Duodenal mucosa (tissue), 2 donors: ENCODE data around the gene PRR29.

Experiments used
- H3K27ac ChIP-seq: one replicate; pipeline ENCODE4 v1.7.0; 2013; ENCODE audit warnings: low read depth, low read length
- H3K27me3 ChIP-seq, 2 donors: one replicate each; pipeline ENCODE4 v1.7.0; 2013; ENCODE audit warnings: low read length in 2 of 2, control low read depth in 1 of 2; ENCODE audit not compliant: insufficient read depth in 2 of 2, control insufficient read depth in 1 of 2
- H3K36me3 ChIP-seq, 2 donors: one replicate each; pipeline ENCODE4 v1.7.0; 2013; ENCODE audit warnings: low read length in 2 of 2, control low read depth in 1 of 2; ENCODE audit not compliant: insufficient read depth in 2 of 2, control insufficient read depth in 1 of 2
- H3K4me1 ChIP-seq, 2 donors: one replicate each; pipeline ENCODE4 v1.7.0; 2013; ENCODE audit warnings: low read length in 2 of 2, control low read depth in 1 of 2; ENCODE audit not compliant: insufficient read depth in 2 of 2, control insufficient read depth in 1 of 2
- H3K4me3 ChIP-seq, 2 donors: one replicate each; pipeline ENCODE4 v1.7.0; 2013; ENCODE audit warnings: low read length in 2 of 2, low read depth in 1 of 2
- H3K9ac ChIP-seq, 2 donors: one replicate each; pipeline ENCODE4 v1.7.0; 2013; ENCODE audit warnings: low read length in 2 of 2, low read depth in 1 of 2
- H3K9me3 ChIP-seq, 2 donors: one replicate each; pipeline ENCODE4 v1.7.0; 2013; ENCODE audit warnings: low read length in 2 of 2, control low read depth in 1 of 2; ENCODE audit not compliant: control insufficient read depth in 1 of 2

The PRR29 gene

DNA sequence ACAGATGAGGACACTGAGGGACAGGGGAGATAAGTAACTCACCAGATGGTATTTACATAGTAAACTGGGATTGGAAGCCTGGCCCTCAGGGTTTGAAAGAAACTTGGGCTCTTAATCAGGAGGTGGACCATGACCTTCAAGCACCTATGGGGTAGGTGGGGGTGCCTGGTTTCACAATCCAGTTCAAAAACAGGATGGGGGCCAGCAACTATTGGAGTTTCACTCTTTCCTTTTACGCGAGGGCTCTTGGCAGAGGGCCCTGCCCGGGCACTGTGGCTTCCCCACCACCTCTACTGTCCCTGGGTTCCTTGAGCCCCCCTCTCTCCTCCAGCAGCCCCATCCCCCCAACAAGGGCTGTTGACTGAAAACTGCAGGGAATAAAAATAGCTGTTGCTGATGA lies 11.3 kb upstream of the PRR29 start:
- no peaks in the 10 kb centered on the region for H3K36me3 ChIP-seq
- no peak overlapping the region for H3K27ac ChIP-seq
- H3K4me3 ChIP-seq = no peak overlapping the region
- H3K4me1 ChIP-seq = peaks cover 7 to 17% of the 10 kb centered on the region in 2 donors
- peaks cover 0 to 2% of the 10 kb centered on the region in 2 donors for H3K9me3 ChIP-seq
- peaks cover 1 to 13% of the 10 kb centered on the region in 2 donors for H3K27me3 ChIP-seq
- H3K9ac ChIP-seq = no peak overlapping the region

DNA sequence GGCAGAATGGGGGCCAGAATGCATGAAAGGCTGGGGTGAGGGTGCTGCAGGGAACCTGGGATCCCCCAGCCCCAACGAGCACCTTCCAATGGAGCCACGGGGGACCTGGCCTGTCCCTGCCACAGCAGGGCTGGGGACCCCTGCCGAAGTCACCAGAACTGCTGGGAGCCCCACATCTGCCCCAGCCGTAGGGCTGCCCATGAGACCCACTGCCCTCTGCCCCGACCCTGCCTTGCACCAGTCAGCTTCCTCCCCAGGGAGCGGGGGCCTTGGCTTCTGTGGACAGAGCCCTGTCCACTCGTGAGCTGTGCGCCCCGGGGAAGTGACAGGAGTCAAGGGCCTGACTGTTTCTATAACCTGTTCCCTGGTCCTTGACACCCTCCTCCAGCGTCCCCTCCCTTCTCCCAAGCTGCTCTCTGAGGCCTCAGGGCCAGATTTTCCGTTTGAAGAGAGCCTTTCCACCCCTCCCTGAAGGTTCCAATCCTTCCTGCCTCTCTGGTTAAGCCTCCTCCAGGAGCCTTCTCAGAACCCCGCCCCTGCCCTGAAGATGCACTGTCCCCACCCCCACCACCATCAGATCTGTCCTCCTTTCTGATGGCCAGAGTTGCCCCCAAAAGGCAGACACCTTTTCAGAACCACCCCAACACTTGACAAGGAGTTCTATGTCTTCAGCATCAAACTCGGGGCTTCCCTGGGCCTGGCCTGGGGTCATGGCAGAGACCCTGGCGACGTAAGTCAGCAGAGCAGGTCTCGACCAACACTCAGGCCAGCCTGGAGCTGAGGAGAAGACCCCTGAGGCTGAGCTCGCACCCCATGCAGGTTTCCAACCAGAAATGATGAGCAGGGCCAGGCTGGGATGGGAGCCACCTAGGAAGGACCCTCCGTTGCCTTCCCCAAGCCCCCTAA lies 10.7 kb upstream of the PRR29 start:
- H3K4me1 ChIP-seq = peaks cover 7 to 17% of the 10 kb centered on the region in 2 donors
- H3K9ac ChIP-seq = no peak overlapping the region
- H3K4me3 ChIP-seq = no peak overlapping the region
- H3K36me3 ChIP-seq = no peaks in the 10 kb centered on the region
- H3K9me3 ChIP-seq = no peaks in the 10 kb centered on the region
- H3K27me3 ChIP-seq = peaks cover 8 to 18% of the 10 kb centered on the region in 2 donors
- H3K27ac ChIP-seq = no peak overlapping the region

DNA sequence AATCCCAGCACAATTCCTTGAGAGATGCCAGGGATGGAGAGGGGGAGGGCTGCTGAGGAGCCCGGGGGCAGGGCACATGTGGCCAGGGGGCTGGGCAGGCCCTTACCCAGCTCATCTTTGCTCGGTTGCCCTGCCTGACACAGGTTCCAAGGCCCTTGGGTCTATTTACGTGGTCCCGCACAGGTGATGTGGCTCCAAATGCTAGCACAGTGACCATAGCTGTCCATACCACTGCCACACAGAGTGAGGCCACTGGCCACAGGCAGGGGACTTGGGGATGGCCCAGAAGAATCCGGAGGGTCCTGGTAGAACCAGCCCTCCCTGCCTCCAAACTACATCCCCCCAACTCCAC lies 10.0 kb upstream of the PRR29 start:
- no peak overlapping the region for H3K9ac ChIP-seq
- H3K9me3 ChIP-seq = no peaks in the 10 kb centered on the region
- H3K27ac ChIP-seq = no peak overlapping the region
- H3K27me3 ChIP-seq = peaks cover 10 to 22% of the 10 kb centered on the region in 2 donors
- H3K4me3 ChIP-seq = no peak overlapping the region
- H3K36me3 ChIP-seq = no peaks in the 10 kb centered on the region
- H3K4me1 ChIP-seq = peaks cover 7 to 17% of the 10 kb centered on the region in 2 donors

DNA sequence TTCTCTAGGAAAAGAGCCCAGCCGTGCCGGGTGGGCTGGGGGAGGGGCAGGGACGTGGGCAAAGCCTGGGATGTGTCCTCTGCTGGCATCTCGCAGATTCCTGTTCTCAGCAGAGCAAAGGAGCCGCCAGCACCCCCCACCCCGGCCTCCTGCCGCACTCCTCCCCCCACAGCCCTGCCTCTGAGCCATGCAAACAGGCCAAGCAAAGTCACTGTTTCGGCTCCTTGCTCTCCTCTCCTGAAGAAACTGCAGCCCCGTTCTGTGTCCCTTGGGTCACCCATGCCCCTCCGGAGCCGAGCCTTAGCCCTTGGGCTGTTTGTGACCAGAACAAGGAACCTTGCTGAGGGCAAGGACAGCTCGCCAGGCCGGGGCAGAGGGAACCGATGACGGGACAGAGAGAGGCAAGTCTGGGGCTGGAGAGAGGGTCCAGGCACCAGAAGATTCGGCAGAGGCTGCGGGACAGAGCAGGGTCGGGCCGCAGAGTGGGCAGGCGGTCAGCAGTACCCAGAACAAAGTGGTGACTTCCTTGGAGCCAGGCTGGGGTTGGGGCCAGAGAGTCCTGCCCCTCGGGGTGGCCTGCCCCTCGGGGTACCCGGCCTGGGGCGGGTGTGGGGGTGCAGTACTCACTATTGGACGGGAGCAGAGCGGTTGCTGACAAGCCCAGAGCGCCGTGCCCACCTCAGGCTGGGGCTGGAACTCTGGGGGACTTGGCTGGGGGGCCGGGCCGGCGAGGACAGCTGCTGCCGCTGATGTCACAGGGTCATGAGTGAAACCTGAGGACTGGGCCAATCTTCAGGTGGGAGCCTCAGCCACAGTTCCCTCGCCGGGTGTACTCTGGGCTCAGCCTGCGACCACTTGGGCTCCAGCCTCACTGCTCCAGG lies 9.2 kb upstream of the PRR29 start:
- no peak overlapping the region for H3K4me3 ChIP-seq

DNA sequence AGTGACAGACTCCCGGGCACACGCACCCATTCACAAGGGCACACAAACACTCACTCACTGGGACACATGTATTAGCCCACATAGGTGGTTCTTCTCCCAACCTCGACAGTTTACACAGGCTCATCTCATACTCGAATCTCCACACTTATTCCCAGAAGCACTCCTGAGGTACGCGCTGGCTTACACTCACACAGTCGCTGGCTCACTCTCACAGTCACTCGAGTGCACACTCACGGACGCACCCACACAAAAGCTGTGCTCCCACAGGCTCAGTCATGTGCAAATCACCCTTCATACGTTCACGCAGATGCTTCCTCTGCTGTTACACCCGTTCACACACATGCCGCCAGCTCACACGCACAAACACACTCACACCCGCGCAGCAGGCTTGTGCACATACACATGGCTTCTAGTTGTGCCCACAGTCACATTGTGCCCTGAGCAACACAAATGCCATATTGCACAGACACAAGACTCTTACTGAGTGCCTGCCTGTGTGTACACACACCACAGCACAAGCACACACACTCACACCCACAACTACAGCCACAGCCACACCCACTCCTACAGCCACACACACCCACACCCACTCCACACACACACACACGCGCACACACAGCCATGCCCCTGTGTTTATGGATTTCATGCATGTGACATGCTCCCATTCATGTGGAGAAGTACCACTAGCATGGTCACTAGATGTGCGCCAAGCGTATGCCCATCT lies 8.4 kb upstream of the PRR29 start:
- Histone ChIP-seq H3K36me3 (no peaks in the 10 kb centered on the region), H3K4me3 (no peak overlapping the region), H3K9ac (no peak overlapping the region), H3K9me3 (no peaks in the 10 kb centered on the region), H3K27me3 (peaks cover 14 to 22% of the 10 kb centered on the region in 2 donors), H3K4me1 (peaks cover 7 to 13% of the 10 kb centered on the region in 2 donors), H3K27ac (no peak overlapping the region)

More for the DNA sequence above, 9.2 kb upstream of the PRR29 start:
- Histone ChIP-seq H3K9me3 (no peaks in the 10 kb centered on the region), H3K4me1 (peaks cover 7 to 17% of the 10 kb centered on the region in 2 donors), H3K9ac (no peak overlapping the region), H3K27me3 (peaks cover 14 to 22% of the 10 kb centered on the region in 2 donors), H3K36me3 (no peaks in the 10 kb centered on the region), H3K27ac (no peak overlapping the region)

DNA sequence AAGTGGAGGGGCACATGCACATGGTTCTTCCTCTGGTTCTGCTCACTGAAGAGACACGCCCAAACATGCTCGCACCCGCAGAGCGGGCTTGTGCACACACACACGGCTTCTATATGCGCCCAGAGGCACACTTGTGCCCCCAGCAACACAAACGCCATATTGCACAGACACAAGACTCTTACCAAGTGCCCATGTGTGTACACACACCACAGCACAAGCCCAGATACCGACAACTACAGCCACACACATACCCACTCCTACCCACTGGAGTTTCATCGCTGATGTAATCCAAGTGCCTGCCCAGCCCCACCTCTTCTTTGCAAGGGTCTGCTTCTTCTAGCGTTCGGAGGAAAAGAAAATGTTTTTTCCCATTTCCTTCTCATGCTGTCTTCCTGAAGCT lies 6.5 kb upstream of the PRR29 start:
- H3K4me1 ChIP-seq = peaks cover 0 to 5% of the 10 kb centered on the region in 2 donors

DNA sequence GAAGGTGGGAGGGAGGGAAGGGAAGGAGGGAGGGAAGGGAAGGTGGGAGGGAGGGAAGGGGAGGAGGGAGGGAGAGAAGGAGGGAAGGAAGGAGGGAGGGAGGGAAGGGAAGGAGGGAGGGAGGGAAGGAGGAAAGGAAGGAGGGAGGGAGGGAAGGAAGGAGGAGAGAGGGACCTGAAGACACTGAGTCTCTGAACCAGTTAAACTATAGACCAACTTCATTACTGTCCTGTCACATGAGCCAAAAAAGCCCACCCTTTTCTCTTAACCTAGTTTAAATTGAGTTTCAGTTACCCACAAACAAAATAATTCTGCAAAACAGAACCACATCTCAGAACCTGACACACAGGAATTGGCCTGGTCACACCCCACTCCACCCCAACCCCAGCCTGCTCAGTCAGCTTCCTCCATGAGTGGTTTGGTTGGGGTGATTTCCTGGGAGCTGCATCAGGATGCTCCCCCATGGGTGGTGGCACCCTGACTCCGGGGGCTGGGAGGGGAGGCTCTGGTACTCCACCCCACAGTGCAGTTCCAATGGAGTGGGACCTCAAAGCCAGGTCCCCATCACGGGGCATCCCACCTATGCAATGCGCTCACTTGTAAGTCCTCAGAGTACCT lies 4.7 kb upstream of the PRR29 start:
- H3K27me3 ChIP-seq = peaks cover 22 to 31% of the 10 kb centered on the region in 2 donors
- H3K4me3 ChIP-seq = no peak overlapping the region
- H3K27ac ChIP-seq = no peak overlapping the region
- H3K9me3 ChIP-seq = no peaks in the 10 kb centered on the region
- no peak overlapping the region for H3K9ac ChIP-seq
- no peaks in the 10 kb centered on the region for H3K36me3 ChIP-seq
- peaks cover 0 to 8% of the 10 kb centered on the region in 2 donors for H3K4me1 ChIP-seq

More for the DNA sequence above, 6.5 kb upstream of the PRR29 start:
- H3K27me3 ChIP-seq = peaks cover 15 to 22% of the 10 kb centered on the region in 2 donors
- H3K27ac ChIP-seq = no peak overlapping the region
- H3K36me3 ChIP-seq = no peaks in the 10 kb centered on the region
- no peak overlapping the region for H3K9ac ChIP-seq
- no peak overlapping the region for H3K4me3 ChIP-seq
- H3K9me3 ChIP-seq = no peaks in the 10 kb centered on the region

DNA sequence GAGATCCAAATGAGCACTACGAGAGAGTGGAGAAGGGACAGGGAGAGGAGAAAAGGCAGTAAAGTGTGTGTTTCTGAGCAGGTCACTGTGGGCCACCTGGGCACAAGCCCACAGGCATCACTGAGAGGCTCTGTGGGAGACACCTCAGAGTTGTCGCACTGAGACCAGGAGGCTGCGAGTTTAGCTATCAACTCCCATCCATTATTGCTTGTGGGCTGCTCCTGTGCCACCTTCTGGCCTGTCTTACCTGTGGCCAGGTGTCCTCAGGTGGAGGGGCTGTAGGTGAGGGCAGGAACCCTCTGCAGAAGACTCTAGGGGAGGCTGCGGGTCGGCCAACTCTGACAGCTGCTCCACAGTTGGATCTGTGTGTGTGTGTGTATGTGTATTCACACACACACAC lies 2.5 kb upstream of the PRR29 start:
- H3K27ac ChIP-seq = no peak overlapping the region
- no peaks in the 10 kb centered on the region for H3K9me3 ChIP-seq
- H3K27me3 ChIP-seq = peaks cover 24 to 31% of the 10 kb centered on the region in 2 donors
- H3K9ac ChIP-seq = no peak overlapping the region
- H3K4me3 ChIP-seq = no peak overlapping the region
- no peaks in the 10 kb centered on the region for H3K36me3 ChIP-seq
- H3K4me1 ChIP-seq = peaks cover 4 to 21% of the 10 kb centered on the region in 2 donors

DNA sequence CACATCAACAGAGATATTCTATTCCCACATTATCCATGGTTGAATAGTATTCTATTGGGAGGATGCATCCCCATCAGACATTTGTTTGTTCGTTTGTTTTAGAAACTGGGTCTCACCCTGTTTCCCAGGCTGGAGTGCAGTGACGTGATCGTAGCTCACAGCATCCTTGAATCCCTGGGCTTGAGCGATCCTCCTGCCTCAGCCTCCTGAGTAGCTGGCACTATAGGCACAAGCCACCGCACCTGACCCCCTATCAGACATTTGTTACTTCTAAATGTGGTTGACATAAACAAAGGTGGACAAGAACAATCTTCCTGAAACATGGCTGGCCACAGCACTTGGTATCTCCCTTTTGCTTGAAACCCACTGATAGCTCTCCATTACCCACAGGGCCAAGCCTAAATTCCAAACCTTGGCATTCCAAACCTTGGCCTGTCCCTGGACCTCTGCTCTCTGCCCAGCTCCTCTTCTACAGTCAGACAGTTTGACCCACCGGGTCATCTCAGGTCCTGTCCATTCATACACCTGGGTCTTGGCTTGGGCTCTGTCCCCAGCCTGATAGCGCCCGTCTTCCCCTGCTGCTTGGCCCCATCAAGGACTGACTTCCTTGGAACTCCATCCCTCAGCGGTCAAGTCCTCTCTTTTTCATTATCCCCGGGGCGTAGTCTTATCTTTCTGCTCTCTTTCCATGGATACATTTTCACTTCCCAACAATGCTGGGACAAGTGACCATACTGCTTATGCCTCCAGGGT lies 1.5 kb upstream of the PRR29 start:
- H3K4me1 ChIP-seq = peaks cover 4 to 21% of the 10 kb centered on the region in 2 donors
- no peak overlapping the region for H3K27ac ChIP-seq
- no peak overlapping the region for H3K4me3 ChIP-seq
- peaks cover 19 to 31% of the 10 kb centered on the region in 2 donors for H3K27me3 ChIP-seq
- no peaks in the 10 kb centered on the region for H3K9me3 ChIP-seq
- no peak overlapping the region for H3K9ac ChIP-seq
- H3K36me3 ChIP-seq = no peaks in the 10 kb centered on the region
